Hindlimb muscle (tissue), 1 donor: ENCODE data around the gene ACSS2. TPM values are rescaled to one million over a fixed set of nuclear protein-coding genes. Genes with fewer than 3 reads are reported as not detected.

Experiments used
- polyA plus RNA-seq: library from polyadenylated mRNA; unstranded; fragments of 120-200 nt; gene quantifications from one replicate; pipeline ENCODE4 v1.2.1, GENCODE V29; 2013; ENCODE audit not compliant: insufficient read length

Gene ACSS2
- polyA plus RNA-seq, 1 donor = 49.6 TPM

Other genes starting within 250 kb of the ACSS2 start
- 21.9 TPM for gene PIGU, start 199.5 kb upstream of the ACSS2 start, polyA plus RNA-seq
- 11.5 TPM for gene TP53INP2, start 172.3 kb upstream of the ACSS2 start, polyA plus RNA-seq
- gene NCOA6, start 51.0 kb upstream of the ACSS2 start, polyA plus RNA-seq = 24.9 TPM
- gene GGT7, start 3.8 kb upstream of the ACSS2 start, polyA plus RNA-seq = 21.1 TPM
- gene GSS, start 79.2 kb downstream of the ACSS2 start, polyA plus RNA-seq = 25.5 TPM
- gene MYH7B, start 79.3 kb downstream of the ACSS2 start, polyA plus RNA-seq = 48.9 TPM
- 62.0 TPM for gene TRPC4AP, start 216.2 kb downstream of the ACSS2 start, polyA plus RNA-seq